ENCODE results near the gene CFAP73. TPM values are rescaled to one million over a fixed set of nuclear protein-coding genes. Genes with fewer than 3 reads are reported as not detected.
A peak's percentile ranks its signal among the peaks of the same experiment; 100 is the strongest.

The CFAP73 gene
- total RNA-seq, 1 donor from 2014 or later: not detected

DNA sequence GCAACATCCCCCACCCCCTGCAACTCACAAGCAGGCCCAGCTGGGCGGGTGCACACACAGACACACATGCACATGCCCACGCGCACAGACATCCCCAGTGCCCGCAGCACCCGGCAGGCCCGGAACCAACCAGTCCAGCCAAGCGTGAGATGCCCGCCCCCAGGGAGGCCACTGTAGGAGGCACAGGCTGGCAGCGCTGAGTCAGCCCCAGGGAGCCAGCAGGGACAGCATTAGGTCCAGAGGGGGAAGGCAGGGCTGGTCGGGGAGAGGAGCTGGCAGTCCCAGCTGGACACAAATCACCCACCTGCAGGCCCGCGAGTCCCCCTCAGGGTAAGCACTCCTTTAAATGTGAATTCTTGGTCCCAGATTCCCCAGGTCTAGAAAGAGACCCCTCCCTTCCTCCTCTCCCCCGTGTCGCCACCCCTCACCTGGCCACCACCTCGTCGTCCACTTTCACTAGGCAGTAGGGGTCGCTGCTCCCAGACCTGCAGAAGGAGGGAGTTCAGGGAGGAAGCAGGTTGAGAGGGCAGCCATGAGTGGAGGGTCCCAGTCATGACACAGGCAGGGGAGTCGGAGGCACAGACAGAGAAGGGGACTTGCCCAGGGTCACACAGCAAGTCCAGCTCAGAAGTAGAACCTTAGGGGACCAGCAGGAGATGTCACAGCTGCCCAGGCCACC, 18.9 kb upstream of the CFAP73 start:
- H3K4me1 Mint-ChIP-seq: peaks cover 4% of the 10 kb centered on the region
- DNase-seq (ENCODE audit: low spot score): peak; percentile 56
- peaks cover 13% of the 10 kb centered on the region for H3K27me3 Mint-ChIP-seq (ENCODE audit: insufficient read depth, low read depth)
- Histone ChIP-seq H4K20me1 (ENCODE audit: low read depth) (no peaks in the 10 kb centered on the region), H3F3A (ENCODE audit: low read depth) (no peaks in the 10 kb centered on the region), H2AFZ (replicated peaks) (peak overlapping the region; percentile 34), H3K4me2 (no peak overlapping the region), H3K4me1 (peaks cover 9% of the 10 kb centered on the region), H3K27ac (no peak overlapping the region), H3K36me3 (no peaks in the 10 kb centered on the region), H3K9ac (no peak overlapping the region), H3K79me2 (ENCODE audit: low read depth) (no peaks in the 10 kb centered on the region), H3K9me3 (ENCODE audit: low read depth) (no peaks in the 10 kb centered on the region), H3K27me3 (peaks cover 22% of the 10 kb centered on the region), H3K4me3 (no peak overlapping the region)
- no peaks in the 10 kb centered on the region for H3K9me3 Mint-ChIP-seq
- no peak overlapping the region for H3K4me3 Mint-ChIP-seq
- no peaks in the 10 kb centered on the region for H3K36me3 Mint-ChIP-seq
- TF ChIP-seq, protein P1, sequence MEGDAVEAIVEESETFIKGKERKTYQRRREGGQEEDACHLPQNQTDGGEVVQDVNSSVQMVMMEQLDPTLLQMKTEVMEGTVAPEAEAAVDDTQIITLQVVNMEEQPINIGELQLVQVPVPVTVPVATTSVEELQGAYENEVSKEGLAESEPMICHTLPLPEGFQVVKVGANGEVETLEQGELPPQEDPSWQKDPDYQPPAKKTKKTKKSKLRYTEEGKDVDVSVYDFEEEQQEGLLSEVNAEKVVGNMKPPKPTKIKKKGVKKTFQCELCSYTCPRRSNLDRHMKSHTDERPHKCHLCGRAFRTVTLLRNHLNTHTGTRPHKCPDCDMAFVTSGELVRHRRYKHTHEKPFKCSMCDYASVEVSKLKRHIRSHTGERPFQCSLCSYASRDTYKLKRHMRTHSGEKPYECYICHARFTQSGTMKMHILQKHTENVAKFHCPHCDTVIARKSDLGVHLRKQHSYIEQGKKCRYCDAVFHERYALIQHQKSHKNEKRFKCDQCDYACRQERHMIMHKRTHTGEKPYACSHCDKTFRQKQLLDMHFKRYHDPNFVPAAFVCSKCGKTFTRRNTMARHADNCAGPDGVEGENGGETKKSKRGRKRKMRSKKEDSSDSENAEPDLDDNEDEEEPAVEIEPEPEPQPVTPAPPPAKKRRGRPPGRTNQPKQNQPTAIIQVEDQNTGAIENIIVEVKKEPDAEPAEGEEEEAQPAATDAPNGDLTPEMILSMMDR (IDR thresholded peaks at IDR 0.05): peak; percentile 59
- no peak for TF ChIP-seq EZH2 (IDR thresholded peaks at IDR 0.05)
- TF ChIP-seq EZH2phosphoT487 (IDR thresholded peaks at IDR 0.05): no peak
- peak overlapping the region; percentile 78 for H3K27ac Mint-ChIP-seq

DNA sequence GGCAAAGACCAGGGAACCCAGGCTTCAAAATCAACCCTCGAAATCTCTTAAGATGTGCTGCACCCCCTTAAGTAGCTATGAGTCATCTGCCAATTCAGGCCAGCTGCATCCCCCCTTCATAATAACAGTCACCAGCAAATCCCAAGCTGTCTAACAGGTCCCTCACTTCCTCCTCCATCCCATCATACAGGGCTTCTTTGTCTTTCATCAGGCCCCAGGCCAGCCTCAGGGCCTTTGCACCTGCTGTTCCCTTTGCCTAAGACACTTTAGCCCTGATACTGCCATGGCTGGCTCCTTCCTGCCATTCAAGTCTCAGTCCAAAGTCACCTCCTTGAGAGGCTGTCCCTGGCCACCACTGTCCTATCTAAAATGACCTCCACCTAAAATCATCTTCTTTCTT, 18.0 kb upstream of the CFAP73 start:
- Mint-ChIP-seq H3K4me1 (peaks cover 10% of the 10 kb centered on the region), H3K27me3 (ENCODE audit: insufficient read depth, low read depth) (peaks cover 17% of the 10 kb centered on the region), H3K4me3 (no peak overlapping the region), H3K9me3 (no peaks in the 10 kb centered on the region), H3K27ac (no peak overlapping the region), H3K36me3 (no peaks in the 10 kb centered on the region)
- Histone ChIP-seq H3K36me3 (no peaks in the 10 kb centered on the region), H3K4me2 (no peak overlapping the region), H3K9me3 (ENCODE audit: low read depth) (no peaks in the 10 kb centered on the region), H3K27ac (no peak overlapping the region), H3K79me2 (ENCODE audit: low read depth) (no peaks in the 10 kb centered on the region), H3K4me1 (peaks cover 15% of the 10 kb centered on the region), H3K9ac (no peak overlapping the region), H4K20me1 (ENCODE audit: low read depth) (no peaks in the 10 kb centered on the region), H3K27me3 (peaks cover 32% of the 10 kb centered on the region), H3F3A (ENCODE audit: low read depth) (peaks cover 6% of the 10 kb centered on the region), H3K4me3 (no peak overlapping the region), H2AFZ (replicated peaks) (no peak overlapping the region)
- TF ChIP-seq, protein P1 (IDR thresholded peaks at IDR 0.05): no peak
- no peak for TF ChIP-seq EZH2 (IDR thresholded peaks at IDR 0.05)
- no peak for TF ChIP-seq EZH2phosphoT487 (IDR thresholded peaks at IDR 0.05)
- DNase-seq (ENCODE audit: low spot score): no peak

DNA sequence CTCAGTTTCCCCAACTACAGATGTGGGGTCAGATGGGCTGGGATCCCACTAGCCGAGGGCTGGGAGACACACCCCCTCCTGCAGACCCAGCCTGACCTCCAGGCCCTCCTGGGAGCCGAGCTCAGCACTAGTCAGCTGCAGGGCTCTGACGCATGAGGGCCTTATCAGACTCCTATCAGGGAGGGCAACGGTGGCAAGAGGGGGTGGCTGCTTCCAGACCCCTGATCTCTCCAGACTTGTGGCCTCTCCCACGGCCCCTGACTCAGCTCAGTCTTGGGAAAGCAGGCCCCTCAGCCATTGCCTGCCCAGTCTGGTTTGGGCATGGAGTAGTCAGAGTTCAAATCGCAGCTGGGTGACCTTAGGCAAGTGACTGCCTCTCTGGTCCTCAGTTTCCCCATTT, 16.5 kb upstream of the CFAP73 start:
- no peak for DNase-seq (ENCODE audit: low spot score)
- H4K20me1 ChIP-seq (ENCODE audit: low read depth): no peaks in the 10 kb centered on the region
- H3K27ac ChIP-seq: no peak overlapping the region
- H3K79me2 ChIP-seq (ENCODE audit: low read depth): no peaks in the 10 kb centered on the region
- H3K9ac ChIP-seq: no peak overlapping the region
- H3K4me3 Mint-ChIP-seq: no peak overlapping the region
- peaks cover 22% of the 10 kb centered on the region for H3K27me3 Mint-ChIP-seq (ENCODE audit: insufficient read depth, low read depth)
- TF ChIP-seq EZH2phosphoT487 (IDR thresholded peaks at IDR 0.05) (no peak), EZH2 (IDR thresholded peaks at IDR 0.05) (no peak)
- TF ChIP-seq, protein P1 (IDR thresholded peaks at IDR 0.05): no peak
- no peak overlapping the region for H3K4me3 ChIP-seq
- H3K36me3 ChIP-seq: no peaks in the 10 kb centered on the region
- no peaks in the 10 kb centered on the region for H3K9me3 Mint-ChIP-seq
- peaks cover 15% of the 10 kb centered on the region for H3K4me1 ChIP-seq
- H3K4me2 ChIP-seq: no peak overlapping the region
- no peaks in the 10 kb centered on the region for H3K9me3 ChIP-seq (ENCODE audit: low read depth)
- H2AFZ ChIP-seq (replicated peaks): no peak overlapping the region
- peaks cover 9% of the 10 kb centered on the region for H3F3A ChIP-seq (ENCODE audit: low read depth)
- H3K4me1 Mint-ChIP-seq: peaks cover 12% of the 10 kb centered on the region
- H3K27ac Mint-ChIP-seq: no peak overlapping the region
- no peaks in the 10 kb centered on the region for H3K36me3 Mint-ChIP-seq
- peaks cover 36% of the 10 kb centered on the region for H3K27me3 ChIP-seq
